ENCODE data around the gene MINK1. TPM values are rescaled to one million over a fixed set of nuclear protein-coding genes. Genes with fewer than 3 reads are reported as not detected.

Gene MINK1
- total RNA-seq, 1 donor from 2014 or later = 65.3 TPM

GRCh38 chr17:4935650-4936049 lies 102.5 kb downstream of the MINK1 start:
- no peak overlapping the region for H3K27ac Mint-ChIP-seq
- intact Hi-C loops (cut with micrococcal nuclease) = no loop called here
- H3K27me3 Mint-ChIP-seq = peaks cover 15% of the 10 kb centered on the region
- ChIA-PET POLR2A (interaction anchor here (0.5 to 2.4 kb wide), 5 partner anchors 9 to 62 kb away, joined by 3 to 8 read pairs (median 4); partner anchors contain the start of genes KIF1C, PFN1 and SPAG7), CTCF (no interaction called here)
- ATAC-seq (ENCODE audit: low read depth) (no peak), DNase-seq (no peak)
- H3K9me3 Mint-ChIP-seq = no peaks in the 10 kb centered on the region
- no peak overlapping the region for H3K4me3 Mint-ChIP-seq
- TF ChIP-seq CTCF (IDR thresholded peaks at IDR 0.05) = no peak
- H3K4me1 Mint-ChIP-seq = peaks cover 57% of the 10 kb centered on the region
- peaks cover 35% of the 10 kb centered on the region for H3K36me3 Mint-ChIP-seq (ENCODE audit: low read depth)

DNA sequence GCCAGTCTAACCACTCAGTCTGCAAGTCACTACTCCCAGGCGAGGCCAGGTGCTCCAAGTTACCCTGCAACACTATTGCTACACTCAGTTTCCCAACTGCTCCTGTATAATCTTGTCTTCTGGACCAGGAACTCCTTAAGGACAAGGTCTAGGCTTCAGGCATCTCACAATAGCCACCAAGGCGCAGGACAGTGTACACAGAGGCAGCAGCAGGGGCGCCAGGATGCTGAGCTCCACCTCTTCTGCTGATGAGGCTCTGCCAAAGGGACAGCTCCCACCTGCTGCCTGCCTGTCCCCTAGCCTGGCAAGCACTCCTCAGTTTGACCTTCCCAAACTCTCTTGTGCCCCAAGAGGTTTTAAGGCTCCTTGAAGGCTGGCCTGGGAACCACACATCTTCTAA lies 103.3 kb downstream of the MINK1 start:
- Mint-ChIP-seq H3K27ac (no peak overlapping the region), H3K4me3 (no peak overlapping the region), H3K27me3 (peaks cover 15% of the 10 kb centered on the region), H3K4me1 (peaks cover 62% of the 10 kb centered on the region), H3K9me3 (no peaks in the 10 kb centered on the region), H3K36me3 (ENCODE audit: low read depth) (peaks cover 42% of the 10 kb centered on the region)
- ATAC-seq (ENCODE audit: low read depth) (no peak), DNase-seq (no peak)
- no peak for TF ChIP-seq CTCF (IDR thresholded peaks at IDR 0.05)
- intact Hi-C loops (cut with micrococcal nuclease) = no loop called here
- POLR2A ChIA-PET = interaction anchor here (1.4 to 2.4 kb wide), 3 partner anchors 8 to 31 kb away, joined by 3 to 8 read pairs (median 6); partner anchors contain the start of genes PFN1 and SPAG7
- CTCF ChIA-PET = interaction anchor here (1.5 kb wide), 1 partner anchor 27 kb away, joined by 3 read pairs; no protein-coding TSS in a partner anchor

- Mint-ChIP-seq H3K9me3 (no peaks in the 10 kb centered on the region), H3K27ac (no peak overlapping the region), H3K4me1 (peaks cover 64% of the 10 kb centered on the region), H3K4me3 (no peak overlapping the region), H3K36me3 (ENCODE audit: low read depth) (peaks cover 52% of the 10 kb centered on the region), H3K27me3 (peaks cover 15% of the 10 kb centered on the region)
- DNase-seq = no peak
- intact Hi-C loops (cut with micrococcal nuclease) = no loop called here
- no peak for ATAC-seq (ENCODE audit: low read depth)
- ChIA-PET CTCF (interaction anchor here (1.5 kb wide), 1 partner anchor 28 kb away, joined by 3 read pairs; no protein-coding TSS in a partner anchor), POLR2A (interaction anchor here (0.6 to 2.4 kb wide), 3 partner anchors 11 to 289 kb away, joined by 3 to 8 read pairs (median 6); partner anchors contain the start of genes PFN1 and SPAG7)
- no peak for TF ChIP-seq CTCF (IDR thresholded peaks at IDR 0.05)
Measured at GRCh38 chr17:4937553-4937952, 104.4 kb downstream of the MINK1 start.

DNA sequence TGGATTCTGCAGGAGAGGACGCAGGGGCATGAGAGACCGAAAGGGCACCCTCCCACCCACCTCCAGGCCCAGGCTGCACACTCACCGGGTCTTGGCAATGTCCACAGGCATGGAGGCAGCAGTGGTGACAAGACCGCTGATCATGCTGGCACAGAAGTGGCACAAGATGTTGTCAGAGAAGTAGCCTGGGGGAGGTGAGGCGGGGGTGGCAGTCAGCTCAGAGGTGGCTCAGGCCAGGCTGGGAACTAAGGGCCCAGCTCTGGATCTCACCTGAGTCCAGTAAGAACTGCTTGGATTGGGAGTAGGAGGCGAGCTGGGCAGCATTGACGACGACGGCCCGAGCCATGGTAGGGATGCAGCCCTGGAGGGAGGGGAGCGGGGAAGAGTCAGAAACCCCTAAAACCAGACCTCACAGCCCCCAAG lies 104.9 kb downstream of the MINK1 start:
- ChIA-PET POLR2A (interaction anchor here (0.6 to 3.1 kb wide), 3 partner anchors 11 to 289 kb away, joined by 3 to 104 read pairs (median 5); partner anchors contain the start of genes ENO3 and PFN1), CTCF (no interaction called here)
- Mint-ChIP-seq H3K4me3 (peak overlapping the region; percentile 97), H3K27me3 (peaks cover 10% of the 10 kb centered on the region), H3K9me3 (no peaks in the 10 kb centered on the region), H3K4me1 (peaks cover 65% of the 10 kb centered on the region), H3K27ac (no peak overlapping the region), H3K36me3 (ENCODE audit: low read depth) (peaks cover 57% of the 10 kb centered on the region)
- TF ChIP-seq CTCF (IDR thresholded peaks at IDR 0.05) = no peak
- no peak for ATAC-seq (ENCODE audit: low read depth)
- no peak for DNase-seq
- intact Hi-C loops (cut with micrococcal nuclease) = no loop called here

DNA sequence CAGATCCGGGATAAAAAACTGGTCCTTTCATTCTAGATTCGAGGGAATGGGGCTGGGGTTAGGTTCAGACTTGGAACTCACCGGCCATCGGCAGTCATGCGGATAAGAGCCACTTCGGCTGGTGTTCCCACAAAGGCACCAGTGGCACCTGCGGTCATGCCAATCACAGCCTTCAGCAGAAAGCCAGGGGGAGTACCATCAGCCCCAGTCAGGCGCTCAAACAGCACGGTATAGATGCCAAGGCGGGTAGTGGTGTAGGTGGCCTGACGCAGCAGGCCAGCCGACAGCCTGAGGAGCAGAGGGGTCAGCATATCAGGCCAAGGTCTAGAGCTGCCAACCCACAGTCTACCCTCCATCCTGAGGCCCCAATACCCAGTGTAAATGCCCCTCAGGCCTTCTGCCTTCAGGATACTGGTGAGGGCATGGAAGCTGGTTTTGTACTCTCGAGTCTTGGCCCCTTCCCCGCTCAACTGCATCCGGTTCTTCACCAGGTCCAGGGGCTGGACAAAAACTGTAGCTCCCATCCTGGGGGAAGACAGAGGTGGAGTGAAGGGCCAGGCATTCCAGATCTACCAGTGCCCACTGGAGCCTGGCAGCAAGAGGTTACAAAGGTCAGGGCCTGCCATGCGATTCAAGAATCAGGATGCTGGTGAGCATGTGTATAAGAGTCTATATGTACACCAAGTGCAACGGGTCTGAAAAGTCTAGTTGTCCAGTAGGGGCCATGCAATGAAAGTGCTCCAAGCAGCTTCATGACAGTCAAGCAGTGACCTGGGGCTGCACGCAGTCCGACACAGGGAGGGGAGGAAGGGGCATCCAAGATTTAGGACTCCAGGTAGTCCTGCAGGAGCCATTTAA lies 105.8 kb downstream of the MINK1 start:
- TF ChIP-seq CTCF (IDR thresholded peaks at IDR 0.05) = no peak
- Mint-ChIP-seq H3K27me3 (peaks cover 4% of the 10 kb centered on the region), H3K4me1 (peaks cover 66% of the 10 kb centered on the region), H3K9me3 (no peaks in the 10 kb centered on the region), H3K36me3 (ENCODE audit: low read depth) (peaks cover 60% of the 10 kb centered on the region), H3K4me3 (peak overlapping the region; percentile 97), H3K27ac (peak overlapping the region; percentile 82)
- intact Hi-C loops (cut with micrococcal nuclease) = no loop called here
- POLR2A ChIA-PET = interaction anchor here (0.6 to 3.4 kb wide), 16 partner anchors 11 to 253 kb away, joined by 3 to 104 read pairs (median 9); partner anchors contain the start of genes C17orf107, CAMTA2, ENO3 and INCA1
- DNase-seq (no peak), ATAC-seq (ENCODE audit: low read depth) (no peak)
- CTCF ChIA-PET = interaction anchor here (1.4 to 2.3 kb wide), 3 partner anchors 10 to 29 kb away, joined by 3 to 14 read pairs (median 9); partner anchors contain the start of gene SPAG7
